ENCODE data around the gene GSTP1. TPM values are rescaled to one million over a fixed set of nuclear protein-coding genes. Genes with fewer than 3 reads are reported as not detected.

The GSTP1 gene
- total and polyA plus RNA-seq, 2 of the 8 experiments (the other 6 are each of a cell fraction or from before 2014, with no cell fraction given) = 1,454 to 3,329 TPM

DNA sequence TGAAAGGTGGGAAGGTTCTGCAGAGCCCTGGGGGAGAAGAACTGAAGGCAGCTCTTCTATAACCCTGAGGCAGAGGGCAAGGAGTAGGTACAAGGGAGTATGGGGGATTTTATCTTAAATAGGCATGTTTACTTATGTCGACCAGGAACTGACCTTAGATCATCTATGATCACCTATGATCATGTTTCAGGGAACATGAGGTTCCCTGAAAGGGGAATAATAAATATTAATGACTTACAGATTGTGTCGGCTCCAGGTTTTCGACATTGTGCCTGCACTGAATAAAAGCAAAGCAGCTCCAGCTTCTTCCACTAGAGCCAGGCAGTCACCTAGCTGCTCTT, 9.9 kb downstream of the GSTP1 start:
- Histone ChIP-seq H3K27ac (ENCODE audit: low read depth, low read length) (no peak overlapping the region), H3K14ac (ENCODE audit: insufficient read length) (no peak overlapping the region), H2AFZ (ENCODE audit: low read length) (no peak overlapping the region), H3K79me1 (ENCODE audit: low read depth, low read length) (no peaks in the 10 kb centered on the region), H3K4me2 (ENCODE audit: insufficient read depth in 1 of 2, low read depth in 2 of 2, low read length in 2 of 2) (no peak overlapping the region), H4K5ac (ENCODE audit: insufficient read length, low read depth, low read length) (no peak overlapping the region), H4K91ac (replicated peaks; ENCODE audit: insufficient read length, low read length) (no peak overlapping the region), H3K4ac (replicated peaks; ENCODE audit: insufficient read length, low read depth, low read length) (no peak overlapping the region), H3K9me3 (ENCODE audit: insufficient read depth in 2 of 2, low read depth in 1 of 2, low read length in 1 of 2) (peaks cover 5 to 10% of the 10 kb centered on the region in 2 experiments; a peak in 3 of 4 replicates), H2BK120ac (replicated peaks; ENCODE audit: low read depth, low read length) (no peak overlapping the region), H3K23me2 (ENCODE audit: low read depth, low read length) (no peaks in the 10 kb centered on the region), H2AK5ac (ENCODE audit: low read depth, low read length) (no peak overlapping the region), H4K20me1 (replicated peaks in 1 of 2; ENCODE audit: control insufficient read depth in 1 of 2, insufficient read depth in 2 of 2, low read length in 2 of 2) (no peaks in the 10 kb centered on the region), H3K27me3 (replicated peaks in 1 of 4; ENCODE audit: control insufficient read depth in 3 of 4, extremely low read depth in 1 of 4, insufficient read depth in 3 of 4, low read length in 3 of 4) (no peaks in the 10 kb centered on the region; a peak in 1 of 7 replicates), H2BK5ac (ENCODE audit: low read depth, low read length) (no peak overlapping the region), H3K56ac (replicated peaks; ENCODE audit: insufficient read length, low read depth, low read length) (no peak overlapping the region), H3K36me3 (ENCODE audit: control insufficient read depth in 2 of 4, insufficient read depth in 4 of 4, low read length in 3 of 4) (no peaks in the 10 kb centered on the region), H3K79me2 (ENCODE audit: control insufficient read depth in 1 of 2, insufficient read depth in 2 of 2, low read length in 2 of 2) (no peaks in the 10 kb centered on the region), H2BK12ac (ENCODE audit: low read depth, low read length) (no peak overlapping the region), H4K8ac (ENCODE audit: extremely low read depth, insufficient read depth, low read length) (no peak overlapping the region), H3K18ac (ENCODE audit: extremely low read depth, low read length) (no peak overlapping the region; the same call in 1 of the 2 replicates), H3K4me3 (ENCODE audit: extremely low read depth in 1 of 4, insufficient read depth in 2 of 4, low read depth in 3 of 4, low read length in 4 of 4) (no peak overlapping the region), H2BK15ac (ENCODE audit: low read length) (no peak overlapping the region), H2BK20ac (ENCODE audit: low read length) (no peak overlapping the region), H3K23ac (ENCODE audit: insufficient read length) (no peak overlapping the region), H3K4me1 (replicated peaks in 1 of 4; ENCODE audit: control insufficient read depth in 3 of 4, insufficient read depth in 4 of 4, low read length in 3 of 4) (peaks cover 0 to 3% (median 1%) of the 10 kb centered on the region in 4 experiments; a peak in 1 of 7 replicates), H3K9ac (replicated peaks in 1 of 4; ENCODE audit: extremely low read depth in 1 of 4, low read depth in 3 of 4, low read length in 3 of 4) (no peak overlapping the region)
- 78% methylated on average over 3 of the region's 3 CpGs; no CpG with 5 or more reads in 1 of the 2 experiments for WGBS, 2 experiments (ENCODE audit: extremely low coverage in 1 of 2, insufficient coverage in 1 of 2, insufficient read length in 1 of 2, insufficient replicate concordance in 2 of 2, low coverage in 1 of 2, low lambda C conversion rate in 2 of 2, missing lambda C conversion rate in 1 of 2)
- no peak for FAIRE-seq
- TF ChIP-seq CTBP2 (IDR thresholded peaks at IDR 0.05; ENCODE audit: borderline replicate concordance, insufficient read depth, insufficient read length, low read length) (no peak), SP4 (IDR thresholded peaks at IDR 0.05; ENCODE audit: low read length) (no peak), POU5F1 (IDR thresholded peaks at IDR 0.05; ENCODE audit: low read depth, low read length) (no peak), TEAD4 (IDR thresholded peaks at IDR 0.05; ENCODE audit: low read depth, low read length) (no peak), CHD1 (IDR thresholded peaks at IDR 0.05; ENCODE audit: low read depth, low read length) (no peak), KDM4A (IDR thresholded peaks at IDR 0.05; ENCODE audit: low read depth, low read length, severe bottlenecking) (no peak), YY1 (IDR thresholded peaks at IDR 0.05; ENCODE audit: low read depth, low read length) (no peak), FOSL1 (IDR thresholded peaks at IDR 0.05; ENCODE audit: insufficient read depth, low read depth, low read length) (no peak), POLR2A (IDR thresholded peaks at IDR 0.05; ENCODE audit: control extremely low read depth in 1 of 2, low read depth in 2 of 2, low read length in 2 of 2) (no peak), POLR2AphosphoS5 (IDR thresholded peaks at IDR 0.05; ENCODE audit: low read depth, low read length) (no peak)
- TF ChIP-seq, protein P1, sequence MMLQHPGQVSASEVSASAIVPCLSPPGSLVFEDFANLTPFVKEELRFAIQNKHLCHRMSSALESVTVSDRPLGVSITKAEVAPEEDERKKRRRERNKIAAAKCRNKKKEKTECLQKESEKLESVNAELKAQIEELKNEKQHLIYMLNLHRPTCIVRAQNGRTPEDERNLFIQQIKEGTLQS (IDR thresholded peaks at IDR 0.05; ENCODE audit: insufficient read depth, low read depth, low read length) = no peak
- CTCF ChIA-PET (ENCODE audit: partially characterized antibody) = interaction anchor here (1.1 to 3.2 kb wide), 4 partner anchors 10 to 66 kb away, joined by 3 to 14 read pairs (median 8); partner anchors contain the start of gene GSTP1
- POLR2A ChIA-PET (ENCODE audit: partially characterized antibody) = interaction anchor here (1.3 to 6.1 kb wide), 4 partner anchors 9 to 26 kb away, joined by 4 to 71 read pairs (median 8); partner anchors contain the start of gene GSTP1
- no peak for DNase-seq (ENCODE audit: low read depth in 1 of 2, low spot score in 2 of 2)
